ENCODE data around the gene ZBTB22. TPM values are rescaled to one million over a fixed set of nuclear protein-coding genes. Genes with fewer than 3 reads are reported as not detected.

Gene ZBTB22
- total RNA-seq, 1 donor from 2014 or later: 8.2 TPM

- TF ChIP-seq CTCF (conservative IDR thresholded peaks at IDR 0.05; ENCODE audit: low read depth, low read length): no peak
- no peak overlapping the region for H3K4me3 ChIP-seq (ENCODE audit: low read depth, low read length)
- DNase-seq (ENCODE audit: low read depth): no peak
These were observed 19.0 kb upstream of the ZBTB22 start for GRCh38 chr6:33336495-33336894.

- TF ChIP-seq CTCF (conservative IDR thresholded peaks at IDR 0.05; ENCODE audit: low read depth, low read length): no peak
- H3K4me3 ChIP-seq (ENCODE audit: low read depth, low read length): no peak overlapping the region
- DNase-seq (ENCODE audit: low read depth): no peak
These were observed 18.4 kb upstream of the ZBTB22 start for GRCh38 chr6:33335916-33336315.

GRCh38 chr6:33333666-33334065 is 16.1 kb upstream of the ZBTB22 start:
- DNase-seq (ENCODE audit: low read depth): no peak
- no peak for TF ChIP-seq CTCF (conservative IDR thresholded peaks at IDR 0.05; ENCODE audit: low read depth, low read length)
- H3K4me3 ChIP-seq (ENCODE audit: low read depth, low read length): no peak overlapping the region

- no peak overlapping the region for H3K4me3 ChIP-seq (ENCODE audit: low read depth, low read length)
- no peak for TF ChIP-seq CTCF (conservative IDR thresholded peaks at IDR 0.05; ENCODE audit: low read depth, low read length)
- no peak for DNase-seq (ENCODE audit: low read depth)
These were observed 13.2 kb upstream of the ZBTB22 start for GRCh38 chr6:33330736-33331135.

- no peak overlapping the region for H3K4me3 ChIP-seq (ENCODE audit: low read depth, low read length)
- no peak for DNase-seq (ENCODE audit: low read depth)
- TF ChIP-seq CTCF (conservative IDR thresholded peaks at IDR 0.05; ENCODE audit: low read depth, low read length): no peak
These were observed 11.5 kb upstream of the ZBTB22 start for GRCh38 chr6:33329058-33329457.

- DNase-seq (ENCODE audit: low read depth): no peak
- no peak for TF ChIP-seq CTCF (conservative IDR thresholded peaks at IDR 0.05; ENCODE audit: low read depth, low read length)
- peak overlapping the region; percentile 92 for H3K4me3 ChIP-seq (ENCODE audit: low read depth, low read length)
These were observed 6.6 kb upstream of the ZBTB22 start for GRCh38 chr6:33324125-33324524.

- H3K4me3 ChIP-seq (ENCODE audit: low read depth, low read length): peak overlapping the region; percentile 92
- TF ChIP-seq CTCF (conservative IDR thresholded peaks at IDR 0.05; ENCODE audit: low read depth, low read length): no peak
- DNase-seq (ENCODE audit: low read depth): no peak
These were observed 6.0 kb upstream of the ZBTB22 start for GRCh38 chr6:33323623-33323948.
